22Rv1 (cell line): Measurements from ENCODE around the gene GID4.

Experiments used
- H3K27ac ChIP-seq: fragments of 450-650 bp; 2 replicates; pipeline ENCODE4 v1.5.1; 2017
- CTCF ChIP-seq: fragments of 450-650 bp; IDR thresholded peaks from 2 replicates; pipeline ENCODE4 v1.5.1; 2017; ENCODE audit warnings: mild to moderate bottlenecking
- ZFX ChIP-seq: fragments of 450-650 bp; IDR thresholded peaks from 2 replicates; pipeline ENCODE4 v1.6.1; 2017; ENCODE audit warnings: antibody characterized with exemption, borderline replicate concordance

Gene GID4

GRCh38 chr17:18079543-18079942 is 40.3 kb downstream of the GID4 start:
- no peak for TF ChIP-seq CTCF
- no peak for TF ChIP-seq ZFX
- no peak overlapping the region for H3K27ac ChIP-seq

GRCh38 chr17:18084256-18084655 is 45.0 kb downstream of the GID4 start:
- no peak for TF ChIP-seq CTCF
- TF ChIP-seq ZFX = no peak
- H3K27ac ChIP-seq = no peak overlapping the region

GRCh38 chr17:18087610-18088491 is 48.6 kb downstream of the GID4 start, which contains the start of gene DRG2:
TSS of gene DRG2 (plus strand) at chr17:18087948. CDS start at chr17:18088024, 76 bp downstream.
- H3K27ac ChIP-seq = peak within 1 kb of the TSS; percentile 89
- no peak for TF ChIP-seq ZFX
- 0 out of 2 replicates have a peak, but pooled peaks have one; percentile 2 for TF ChIP-seq CTCF

- H3K27ac ChIP-seq = peak overlapping the region; percentile 89; the same call in 1 of the 2 replicates
- TF ChIP-seq ZFX (no peak), CTCF (no peak)
These were observed 50.4 kb downstream of the GID4 start for GRCh38 chr17:18089613-18090012.

- peak; percentile 58 for TF ChIP-seq CTCF
- TF ChIP-seq ZFX = no peak
- no peak overlapping the region for H3K27ac ChIP-seq
These were observed 54.6 kb downstream of the GID4 start for GRCh38 chr17:18093616-18094408.

GRCh38 chr17:18094409-18094807 is 55.2 kb downstream of the GID4 start:
- no peak overlapping the region for H3K27ac ChIP-seq
- TF ChIP-seq ZFX (no peak), CTCF (no peak)
